Suppressor macrophage treated with lipopolysaccharide for 1 hour (primary cell): ENCODE data around the gene ARL17B.
"Not testable (repeated sequence)": the region's sequence is repeated elsewhere in the genome, so short reads cannot be mapped to it uniquely, and the experiment has no call there.

Experiments used
- DNase-seq, 3 donors: peaks; one replicate each; pipeline ENCODE4 v3.0.0-alpha.2; 2020 to 2022

Gene ARL17B

GRCh38 chr17:46287587-46287986, 74.0 kb downstream of the ARL17B start:
- not testable (repeated sequence) for DNase-seq

- peak; percentile 77 to 89 (median 87) for DNase-seq
Measured at GRCh38 chr17:46286764-46287221, 74.8 kb downstream of the ARL17B start.

GRCh38 chr17:46285500-46285899, 76.1 kb downstream of the ARL17B start:
- DNase-seq = not testable (repeated sequence)

GRCh38 chr17:46284467-46284866, 77.1 kb downstream of the ARL17B start:
- not testable (repeated sequence) for DNase-seq

- not testable (repeated sequence) for DNase-seq
Measured at GRCh38 chr17:46282635-46283034, 78.9 kb downstream of the ARL17B start.

GRCh38 chr17:46281336-46281735, 80.2 kb downstream of the ARL17B start:
- not testable (repeated sequence) for DNase-seq

- DNase-seq = not testable (repeated sequence)
Measured at GRCh38 chr17:46276728-46277479, 84.7 kb downstream of the ARL17B start.

- DNase-seq = no peak
Measured at GRCh38 chr17:46274238-46274637, 87.3 kb downstream of the ARL17B start.

- DNase-seq = no peak
Measured at GRCh38 chr17:46273541-46274236, 87.9 kb downstream of the ARL17B start.

- no peak for DNase-seq
Measured at GRCh38 chr17:46270032-46270431, 91.5 kb downstream of the ARL17B start.

GRCh38 chr17:46266656-46267544, 94.7 kb downstream of the ARL17B start:
- peak; percentile 90 to 100 (median 96) for DNase-seq

GRCh38 chr17:46266063-46266655, 95.4 kb downstream of the ARL17B start:
- DNase-seq = peak; percentile 42 to 58 (median 49)

- no peak for DNase-seq
Measured at GRCh38 chr17:46264456-46265198, 96.9 kb downstream of the ARL17B start.

GRCh38 chr17:46262271-46262670, 99.3 kb downstream of the ARL17B start:
- peak in 1 of 3 donors; percentile 23 for DNase-seq

GRCh38 chr17:46259845-46260661, 101.5 kb downstream of the ARL17B start:
- peak in 2 of 3 donors; percentile 29 to 40 for DNase-seq

- peak; percentile 41 to 50 (median 44) for DNase-seq
Measured at GRCh38 chr17:46256369-46256768, 105.2 kb downstream of the ARL17B start.

GRCh38 chr17:46254215-46254614, 107.4 kb downstream of the ARL17B start:
- DNase-seq = not testable (repeated sequence)

- peak; percentile 66 to 89 (median 89) for DNase-seq
Measured at GRCh38 chr17:46253722-46254121, 107.8 kb downstream of the ARL17B start.

GRCh38 chr17:46252804-46253203, 108.8 kb downstream of the ARL17B start:
- not testable (repeated sequence) for DNase-seq

GRCh38 chr17:46249153-46249552, 112.4 kb downstream of the ARL17B start:
- not testable (repeated sequence) for DNase-seq
